ENCODE measurements around the gene GJB6.

Gene GJB6

DNA sequence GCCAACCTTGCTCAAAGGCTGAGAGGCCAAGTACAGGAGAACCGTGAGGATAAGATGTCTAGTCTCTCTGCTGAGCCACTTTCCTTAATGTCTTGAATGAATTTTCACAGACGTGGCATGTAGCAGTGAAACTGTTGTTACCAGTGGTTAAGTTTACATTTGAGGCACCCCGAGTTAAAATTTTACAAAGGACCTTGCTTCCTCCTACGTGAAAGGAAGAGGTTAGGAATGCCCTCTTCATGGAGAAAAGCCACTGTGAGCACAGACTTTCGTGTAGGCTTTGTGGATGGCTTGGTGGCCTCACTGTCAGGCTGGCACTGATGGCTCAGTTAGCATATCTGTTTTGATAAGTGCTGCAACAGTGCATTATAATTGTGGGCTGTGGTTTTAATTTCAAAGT lies 42.0 kb downstream of the GJB6 start (continued):
- TF ChIP-seq, protein P1, sequence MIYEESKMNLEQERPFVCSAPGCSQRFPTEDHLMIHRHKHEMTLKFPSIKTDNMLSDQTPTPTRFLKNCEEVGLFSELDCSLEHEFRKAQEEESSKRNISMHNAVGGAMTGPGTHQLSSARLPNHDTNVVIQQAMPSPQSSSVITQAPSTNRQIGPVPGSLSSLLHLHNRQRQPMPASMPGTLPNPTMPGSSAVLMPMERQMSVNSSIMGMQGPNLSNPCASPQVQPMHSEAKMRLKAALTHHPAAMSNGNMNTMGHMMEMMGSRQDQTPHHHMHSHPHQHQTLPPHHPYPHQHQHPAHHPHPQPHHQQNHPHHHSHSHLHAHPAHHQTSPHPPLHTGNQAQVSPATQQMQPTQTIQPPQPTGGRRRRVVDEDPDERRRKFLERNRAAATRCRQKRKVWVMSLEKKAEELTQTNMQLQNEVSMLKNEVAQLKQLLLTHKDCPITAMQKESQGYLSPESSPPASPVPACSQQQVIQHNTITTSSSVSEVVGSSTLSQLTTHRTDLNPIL (CRISPR knock-in tag; IDR thresholded peaks at IDR 0.05; ENCODE audit: low read depth) = no peak
- no peak for TF ChIP-seq ARNTL (CRISPR knock-in tag; IDR thresholded peaks at IDR 0.05; ENCODE audit: borderline replicate concordance, low read depth)

DNA sequence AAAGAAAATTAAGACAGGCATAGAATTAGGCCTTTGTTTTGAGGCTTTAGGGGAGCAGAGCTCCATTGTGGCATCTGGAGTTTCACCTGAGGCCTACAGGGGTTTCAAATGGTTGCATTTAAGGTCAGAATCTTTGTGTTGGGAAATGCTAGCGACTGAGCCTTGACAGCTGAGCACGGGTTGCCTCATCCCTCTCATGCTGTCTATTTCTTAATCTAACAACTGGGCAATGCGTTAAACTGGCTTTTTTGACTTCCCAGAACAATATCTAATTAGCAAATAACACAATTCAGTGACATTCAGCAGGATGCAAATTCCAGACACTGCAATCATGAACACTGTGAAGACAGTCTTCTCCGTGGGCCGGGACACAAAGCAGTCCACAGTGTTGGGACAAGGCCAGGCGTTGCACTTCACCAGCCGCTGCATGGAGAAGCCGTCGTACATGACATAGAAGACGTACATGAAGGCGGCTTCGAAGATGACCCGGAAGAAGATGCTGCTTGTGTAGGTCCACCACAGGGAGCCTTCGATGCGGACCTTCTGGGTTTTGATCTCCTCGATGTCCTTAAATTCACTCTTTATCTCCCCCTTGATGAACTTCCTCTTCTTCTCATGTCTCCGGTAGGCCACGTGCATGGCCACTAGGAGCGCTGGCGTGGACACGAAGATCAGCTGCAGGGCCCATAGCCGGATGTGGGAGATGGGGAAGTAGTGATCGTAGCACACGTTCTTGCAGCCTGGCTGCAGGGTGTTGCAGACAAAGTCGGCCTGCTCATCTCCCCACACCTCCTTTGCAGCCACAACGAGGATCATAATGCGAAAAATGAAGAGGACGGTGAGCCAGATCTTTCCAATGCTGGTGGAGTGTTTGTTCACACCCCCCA lies 43.2 kb downstream of the GJB6 start:
- TF ChIP-seq ARNTL (CRISPR knock-in tag; IDR thresholded peaks at IDR 0.05; ENCODE audit: borderline replicate concordance, low read depth) = no peak
- no peak for TF ChIP-seq RARB (CRISPR knock-in tag; IDR thresholded peaks at IDR 0.05)
- TF ChIP-seq, protein P1 (CRISPR knock-in tag; IDR thresholded peaks at IDR 0.05; ENCODE audit: low read depth) = no peak
- TF ChIP-seq ZNF70 (CRISPR knock-in tag; IDR thresholded peaks at IDR 0.05) = no peak
- no peak for TF ChIP-seq ZFP30 (CRISPR knock-in tag; IDR thresholded peaks at IDR 0.05)
- TF ChIP-seq, protein P2, sequence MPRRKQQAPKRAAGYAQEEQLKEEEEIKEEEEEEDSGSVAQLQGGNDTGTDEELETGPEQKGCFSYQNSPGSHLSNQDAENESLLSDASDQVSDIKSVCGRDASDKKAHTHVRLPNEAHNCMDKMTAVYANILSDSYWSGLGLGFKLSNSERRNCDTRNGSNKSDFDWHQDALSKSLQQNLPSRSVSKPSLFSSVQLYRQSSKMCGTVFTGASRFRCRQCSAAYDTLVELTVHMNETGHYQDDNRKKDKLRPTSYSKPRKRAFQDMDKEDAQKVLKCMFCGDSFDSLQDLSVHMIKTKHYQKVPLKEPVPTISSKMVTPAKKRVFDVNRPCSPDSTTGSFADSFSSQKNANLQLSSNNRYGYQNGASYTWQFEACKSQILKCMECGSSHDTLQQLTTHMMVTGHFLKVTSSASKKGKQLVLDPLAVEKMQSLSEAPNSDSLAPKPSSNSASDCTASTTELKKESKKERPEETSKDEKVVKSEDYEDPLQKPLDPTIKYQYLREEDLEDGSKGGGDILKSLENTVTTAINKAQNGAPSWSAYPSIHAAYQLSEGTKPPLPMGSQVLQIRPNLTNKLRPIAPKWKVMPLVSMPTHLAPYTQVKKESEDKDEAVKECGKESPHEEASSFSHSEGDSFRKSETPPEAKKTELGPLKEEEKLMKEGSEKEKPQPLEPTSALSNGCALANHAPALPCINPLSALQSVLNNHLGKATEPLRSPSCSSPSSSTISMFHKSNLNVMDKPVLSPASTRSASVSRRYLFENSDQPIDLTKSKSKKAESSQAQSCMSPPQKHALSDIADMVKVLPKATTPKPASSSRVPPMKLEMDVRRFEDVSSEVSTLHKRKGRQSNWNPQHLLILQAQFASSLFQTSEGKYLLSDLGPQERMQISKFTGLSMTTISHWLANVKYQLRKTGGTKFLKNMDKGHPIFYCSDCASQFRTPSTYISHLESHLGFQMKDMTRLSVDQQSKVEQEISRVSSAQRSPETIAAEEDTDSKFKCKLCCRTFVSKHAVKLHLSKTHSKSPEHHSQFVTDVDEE (CRISPR knock-in tag; IDR thresholded peaks at IDR 0.05) = no peak
- no peak for TF ChIP-seq GLIS3 (CRISPR knock-in tag; IDR thresholded peaks at IDR 0.05)
- peak; percentile 26; the same call in 1 of the 3 replicates for ATAC-seq

DNA sequence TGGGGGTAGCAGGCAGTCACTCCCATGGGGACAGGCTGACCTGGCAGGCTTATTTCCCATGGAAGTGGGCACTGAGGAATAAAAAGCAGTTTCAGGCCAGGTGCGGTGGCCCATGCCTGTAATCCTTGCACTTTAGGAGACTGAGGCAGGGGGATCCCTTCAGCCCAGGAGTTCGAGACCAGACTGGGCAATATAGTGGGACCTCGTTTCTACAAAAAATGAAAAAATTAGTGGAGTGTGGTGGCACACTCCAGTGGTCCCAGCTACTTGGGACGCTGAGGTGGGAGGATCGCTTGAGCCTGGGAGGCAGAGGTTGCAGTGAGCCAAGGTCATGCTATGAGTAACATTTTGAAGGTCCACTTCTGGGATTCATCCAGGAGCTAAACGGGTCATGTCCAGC lies 45.3 kb downstream of the GJB6 start:
- ATAC-seq = no peak

More for the DNA sequence above, 45.3 kb downstream of the GJB6 start:
- TF ChIP-seq BACH2 (CRISPR knock-in tag; IDR thresholded peaks at IDR 0.05; ENCODE audit: borderline replicate concordance) = no peak
- TF ChIP-seq CSDC2 (CRISPR knock-in tag; IDR thresholded peaks at IDR 0.05) = no peak
- TF ChIP-seq ZNF565 (CRISPR knock-in tag; conservative IDR thresholded peaks at IDR 0.05; ENCODE audit: low read depth) = no peak
- TF ChIP-seq, protein P3, sequence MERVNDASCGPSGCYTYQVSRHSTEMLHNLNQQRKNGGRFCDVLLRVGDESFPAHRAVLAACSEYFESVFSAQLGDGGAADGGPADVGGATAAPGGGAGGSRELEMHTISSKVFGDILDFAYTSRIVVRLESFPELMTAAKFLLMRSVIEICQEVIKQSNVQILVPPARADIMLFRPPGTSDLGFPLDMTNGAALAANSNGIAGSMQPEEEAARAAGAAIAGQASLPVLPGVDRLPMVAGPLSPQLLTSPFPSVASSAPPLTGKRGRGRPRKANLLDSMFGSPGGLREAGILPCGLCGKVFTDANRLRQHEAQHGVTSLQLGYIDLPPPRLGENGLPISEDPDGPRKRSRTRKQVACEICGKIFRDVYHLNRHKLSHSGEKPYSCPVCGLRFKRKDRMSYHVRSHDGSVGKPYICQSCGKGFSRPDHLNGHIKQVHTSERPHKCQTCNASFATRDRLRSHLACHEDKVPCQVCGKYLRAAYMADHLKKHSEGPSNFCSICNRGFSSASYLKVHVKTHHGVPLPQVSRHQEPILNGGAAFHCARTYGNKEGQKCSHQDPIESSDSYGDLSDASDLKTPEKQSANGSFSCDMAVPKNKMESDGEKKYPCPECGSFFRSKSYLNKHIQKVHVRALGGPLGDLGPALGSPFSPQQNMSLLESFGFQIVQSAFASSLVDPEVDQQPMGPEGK (CRISPR knock-in tag; IDR thresholded peaks at IDR 0.05; ENCODE audit: borderline replicate concordance) = no peak
- TF ChIP-seq TCF4 (CRISPR knock-in tag; IDR thresholded peaks at IDR 0.05; ENCODE audit: borderline replicate concordance) = no peak
- no peak for TF ChIP-seq TOX (CRISPR knock-in tag; IDR thresholded peaks at IDR 0.05; ENCODE audit: borderline replicate concordance)
- TF ChIP-seq ZNF70 (CRISPR knock-in tag; IDR thresholded peaks at IDR 0.05) = no peak
- TF ChIP-seq PPARA (CRISPR knock-in tag; IDR thresholded peaks at IDR 0.05; ENCODE audit: borderline replicate concordance) = no peak
- no peak for TF ChIP-seq SNAI2 (CRISPR knock-in tag; IDR thresholded peaks at IDR 0.05)
- TF ChIP-seq ZC3H10 (CRISPR knock-in tag; IDR thresholded peaks at IDR 0.05) = no peak
- TF ChIP-seq, protein P4, sequence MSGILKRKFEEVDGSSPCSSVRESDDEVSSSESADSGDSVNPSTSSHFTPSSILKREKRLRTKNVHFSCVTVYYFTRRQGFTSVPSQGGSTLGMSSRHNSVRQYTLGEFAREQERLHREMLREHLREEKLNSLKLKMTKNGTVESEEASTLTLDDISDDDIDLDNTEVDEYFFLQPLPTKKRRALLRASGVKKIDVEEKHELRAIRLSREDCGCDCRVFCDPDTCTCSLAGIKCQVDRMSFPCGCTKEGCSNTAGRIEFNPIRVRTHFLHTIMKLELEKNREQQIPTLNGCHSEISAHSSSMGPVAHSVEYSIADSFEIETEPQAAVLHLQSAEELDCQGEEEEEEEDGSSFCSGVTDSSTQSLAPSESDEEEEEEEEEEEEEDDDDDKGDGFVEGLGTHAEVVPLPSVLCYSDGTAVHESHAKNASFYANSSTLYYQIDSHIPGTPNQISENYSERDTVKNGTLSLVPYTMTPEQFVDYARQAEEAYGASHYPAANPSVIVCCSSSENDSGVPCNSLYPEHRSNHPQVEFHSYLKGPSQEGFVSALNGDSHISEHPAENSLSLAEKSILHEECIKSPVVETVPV (CRISPR knock-in tag; IDR thresholded peaks at IDR 0.05) = no peak
- no peak for TF ChIP-seq OSR1 (CRISPR knock-in tag; IDR thresholded peaks at IDR 0.05)
- TF ChIP-seq ARNTL (CRISPR knock-in tag; IDR thresholded peaks at IDR 0.05; ENCODE audit: borderline replicate concordance, low read depth) = no peak
- no peak for TF ChIP-seq GLIS3 (CRISPR knock-in tag; IDR thresholded peaks at IDR 0.05)
- no peak for TF ChIP-seq ESRRG (CRISPR knock-in tag; IDR thresholded peaks at IDR 0.05)
- TF ChIP-seq ZFP30 (CRISPR knock-in tag; IDR thresholded peaks at IDR 0.05) = no peak
- TF ChIP-seq ZNF8 (CRISPR knock-in tag; IDR thresholded peaks at IDR 0.05) = no peak
- TF ChIP-seq, protein P5, sequence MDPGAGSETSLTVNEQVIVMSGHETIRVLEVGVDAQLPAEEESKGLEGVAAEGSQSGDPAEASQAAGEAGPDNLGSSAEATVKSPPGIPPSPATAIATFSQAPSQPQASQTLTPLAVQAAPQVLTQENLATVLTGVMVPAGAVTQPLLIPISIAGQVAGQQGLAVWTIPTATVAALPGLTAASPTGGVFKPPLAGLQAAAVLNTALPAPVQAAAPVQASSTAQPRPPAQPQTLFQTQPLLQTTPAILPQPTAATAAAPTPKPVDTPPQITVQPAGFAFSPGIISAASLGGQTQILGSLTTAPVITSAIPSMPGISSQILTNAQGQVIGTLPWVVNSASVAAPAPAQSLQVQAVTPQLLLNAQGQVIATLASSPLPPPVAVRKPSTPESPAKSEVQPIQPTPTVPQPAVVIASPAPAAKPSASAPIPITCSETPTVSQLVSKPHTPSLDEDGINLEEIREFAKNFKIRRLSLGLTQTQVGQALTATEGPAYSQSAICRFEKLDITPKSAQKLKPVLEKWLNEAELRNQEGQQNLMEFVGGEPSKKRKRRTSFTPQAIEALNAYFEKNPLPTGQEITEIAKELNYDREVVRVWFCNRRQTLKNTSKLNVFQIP (CRISPR knock-in tag; IDR thresholded peaks at IDR 0.05; ENCODE audit: borderline replicate concordance, low read depth) = no peak

Data from SK-N-SH treated with all-trans-retinoic acid at 6 μM for 48 hours (cell line).